Kidney tubule cell (primary cell): ENCODE data around the gene EPDR1.
"Not testable (repeated sequence)": the region's sequence is repeated elsewhere in the genome, so short reads cannot be mapped to it uniquely, and the experiment has no call there.

ENCODE experiments used
- DNase-seq: peaks from one replicate; pipeline ENCODE4 v3.0.0-alpha.2; 2018; ENCODE audit warnings: low spot score

Gene EPDR1

DNA sequence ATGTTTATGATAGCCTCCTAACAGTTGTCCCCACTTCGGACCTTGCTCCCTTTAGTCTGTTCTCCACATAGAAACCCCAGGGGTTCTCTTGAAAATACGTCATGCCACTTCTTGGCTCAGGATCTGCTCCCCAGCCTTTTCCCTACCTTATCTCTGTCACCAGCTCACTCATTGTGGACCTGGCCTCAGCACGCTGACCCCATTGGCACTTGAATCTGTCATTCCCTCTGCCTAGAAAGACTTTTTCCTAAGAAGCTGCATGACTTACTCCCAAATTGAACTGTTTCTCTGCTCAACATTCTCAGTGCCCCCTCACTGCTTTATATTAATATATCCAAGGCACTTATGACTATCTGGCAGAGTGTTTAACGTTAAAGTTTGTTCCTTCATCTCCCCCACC is 8.4 kb downstream of the EPDR1 start:
- DNase-seq: no peak

GRCh38 chr7:37930226-37930948 is 9.9 kb downstream of the EPDR1 start:
- DNase-seq: peak; percentile 34

- DNase-seq: no peak
Observed at GRCh38 chr7:37932543-37932942, 12.1 kb downstream of the EPDR1 start.

GRCh38 chr7:37933018-37933566 is 12.7 kb downstream of the EPDR1 start:
- no peak for DNase-seq

DNA sequence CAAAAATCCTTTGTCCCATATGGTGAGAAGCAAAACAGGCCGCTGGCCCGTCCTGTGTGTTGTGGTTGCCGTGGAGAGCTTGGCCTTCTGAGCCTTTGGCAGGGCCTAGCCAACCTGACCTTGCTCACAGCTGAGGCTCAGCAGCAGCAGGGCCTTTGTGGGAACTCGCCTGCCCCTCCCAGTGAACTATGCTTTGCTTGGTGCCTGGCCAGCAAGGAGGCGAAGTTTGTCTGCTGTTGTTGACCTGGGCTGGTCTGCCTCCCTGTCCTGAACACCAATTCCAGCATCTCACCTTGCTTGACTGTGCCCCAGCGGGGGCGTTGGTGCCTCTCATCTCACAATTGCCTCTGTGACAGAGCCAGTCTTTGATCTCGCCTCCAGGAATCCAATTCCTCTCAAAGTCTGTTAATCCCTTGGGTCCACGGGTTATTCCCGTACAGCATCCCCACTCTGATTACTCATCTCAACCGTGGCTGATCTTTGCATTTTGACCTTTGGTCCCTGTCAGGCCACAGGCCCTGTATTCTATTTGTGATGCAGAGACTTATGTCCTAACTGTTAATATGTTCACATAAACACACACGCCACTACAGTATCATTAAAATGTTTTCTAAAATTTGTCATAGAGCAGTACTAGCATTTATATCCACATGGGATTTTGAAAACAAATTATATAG is 22.6 kb downstream of the EPDR1 start:
- DNase-seq: peak; percentile 57

GRCh38 chr7:37943905-37944736 is 23.7 kb downstream of the EPDR1 start:
- peak; percentile 86 for DNase-seq

- no peak for DNase-seq
Observed at GRCh38 chr7:37944737-37945054, 24.3 kb downstream of the EPDR1 start.

- DNase-seq: no peak
Observed at GRCh38 chr7:37945336-37945735, 24.9 kb downstream of the EPDR1 start.

GRCh38 chr7:37947138-37947940 is 26.9 kb downstream of the EPDR1 start:
- DNase-seq: no peak

DNA sequence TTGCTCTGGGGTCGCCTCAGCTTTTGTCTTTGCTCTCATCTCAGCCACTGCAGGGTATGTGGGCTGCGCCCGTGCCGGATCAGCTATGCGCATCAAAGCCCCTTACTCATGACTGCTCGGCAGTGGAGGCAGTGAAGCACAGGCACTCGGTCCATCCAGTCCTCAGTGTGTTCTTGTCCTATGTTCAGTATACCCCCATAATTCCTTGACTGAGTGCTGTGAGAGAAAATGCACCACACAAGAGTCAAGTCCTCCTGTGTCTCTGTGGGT is 27.4 kb downstream of the EPDR1 start:
- DNase-seq: no peak

GRCh38 chr7:37952240-37952639 is 31.8 kb downstream of the EPDR1 start:
- no peak for DNase-seq

- not testable (repeated sequence) for DNase-seq
Observed at GRCh38 chr7:37954217-37954616, 33.8 kb downstream of the EPDR1 start.

DNA sequence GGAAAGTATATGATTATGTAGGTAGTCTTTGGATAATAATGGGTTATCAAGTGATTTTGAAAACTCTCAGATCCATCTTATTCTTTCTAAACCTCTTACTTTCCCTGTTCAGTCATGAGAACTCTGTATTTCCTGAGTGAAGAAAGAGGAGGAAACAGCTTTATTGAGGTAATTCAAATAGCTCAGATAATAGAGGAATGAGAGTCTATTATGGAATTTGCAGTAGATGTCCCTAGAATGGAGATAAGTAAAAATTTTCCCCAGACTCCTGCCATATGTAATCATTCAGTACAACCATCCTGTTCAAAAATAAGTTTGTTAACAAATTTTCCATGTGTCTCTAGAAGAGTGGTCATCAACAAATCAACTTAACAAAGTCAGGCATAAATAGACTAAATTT is 36.4 kb downstream of the EPDR1 start:
- DNase-seq: no peak

- no peak for DNase-seq
Observed at GRCh38 chr7:37957221-37957970, 37.0 kb downstream of the EPDR1 start.

DNA sequence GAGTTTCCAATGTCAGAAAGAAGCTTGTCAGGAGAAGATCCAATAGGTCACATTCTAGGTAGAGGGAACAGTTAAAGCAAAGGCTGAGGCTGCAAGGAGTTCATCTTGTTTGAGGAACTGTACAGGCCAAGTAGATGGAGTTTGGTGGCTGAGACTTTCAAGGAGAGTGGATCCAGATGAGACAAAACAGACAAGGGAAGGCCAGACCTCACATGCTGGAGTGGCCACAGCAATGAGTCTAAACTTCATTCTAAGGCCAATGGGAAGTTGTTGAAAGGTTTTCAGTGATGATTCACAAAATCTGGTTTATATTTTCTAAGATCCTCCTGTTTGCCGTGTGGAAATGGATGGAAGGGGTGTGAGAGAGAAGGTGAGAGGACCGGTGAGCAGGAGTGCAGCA is 40.0 kb downstream of the EPDR1 start:
- no peak for DNase-seq

DNA sequence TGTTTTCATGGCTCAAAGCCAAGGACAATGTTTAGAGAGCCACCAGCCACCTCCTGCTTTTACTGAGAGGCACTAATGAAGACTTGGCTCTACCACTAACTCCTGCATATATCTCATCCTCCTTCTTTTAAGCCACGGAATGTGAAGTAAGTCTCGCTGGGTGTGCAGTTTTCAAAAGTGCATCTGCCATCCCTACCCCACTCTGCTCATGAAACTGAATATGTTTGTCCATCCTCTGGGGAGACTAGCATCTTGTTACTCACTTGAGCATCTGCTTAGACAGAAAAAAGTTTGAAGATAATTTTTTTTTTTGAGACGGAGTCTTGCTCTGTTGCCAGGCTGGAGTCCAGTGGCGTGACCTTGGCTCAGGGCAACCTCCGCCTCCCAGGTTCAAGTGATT is 40.8 kb downstream of the EPDR1 start:
- no peak for DNase-seq

GRCh38 chr7:37964196-37964595 is 43.8 kb downstream of the EPDR1 start:
- DNase-seq: peak; percentile 54

GRCh38 chr7:37970211-37970610 is 49.8 kb downstream of the EPDR1 start:
- DNase-seq: no peak

- peak; percentile 10 for DNase-seq
Observed at GRCh38 chr7:37971491-37971890, 51.1 kb downstream of the EPDR1 start.

GRCh38 chr7:37973915-37974314 is 53.5 kb downstream of the EPDR1 start:
- no peak for DNase-seq

GRCh38 chr7:37974711-37975110 is 54.3 kb downstream of the EPDR1 start:
- no peak for DNase-seq
